ENCODE results near the gene ETFDH. TPM values are rescaled to one million over a fixed set of nuclear protein-coding genes. Genes with fewer than 3 reads are reported as not detected.

The ETFDH gene
- total and polyA plus RNA-seq, 9 donors, result 13.6 to 35.9 (median 19.5) TPM

DNA sequence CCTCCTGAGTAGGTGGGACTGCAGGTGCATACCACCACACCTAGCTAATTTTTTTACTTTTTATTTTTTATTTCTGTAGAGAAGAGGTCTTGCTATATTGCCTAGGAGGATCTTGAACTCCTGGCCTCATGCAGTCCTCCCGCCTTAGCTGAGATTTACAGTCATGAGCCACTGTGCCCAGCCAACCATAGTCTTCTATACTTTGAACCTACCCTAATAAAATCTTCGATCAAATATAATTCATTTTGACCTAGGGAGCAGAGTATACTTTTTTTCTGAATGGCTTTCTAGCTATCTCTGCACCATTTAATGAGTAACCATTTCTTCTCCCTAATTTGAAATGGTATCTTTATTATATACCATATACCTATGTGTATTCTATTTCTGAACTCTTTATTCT, 6.7 kb downstream of the ETFDH start:
- DNase-seq, result no peak
- Histone ChIP-seq H3K36me3 (no peaks in the 10 kb centered on the region), H3K4me3 (no peak overlapping the region), H3K4me1 (ENCODE audit: insufficient read depth) (peaks cover 1% of the 10 kb centered on the region), H3K9me3 (no peaks in the 10 kb centered on the region), H3K27ac (no peak overlapping the region), H3K27me3 (no peaks in the 10 kb centered on the region)
- TF ChIP-seq POLR2A (IDR thresholded peaks at IDR 0.05), result no peak
- intact Hi-C loops (cut with DNase I), result no loop called here
- 95 to 99% (median 97%) methylated on average over 2 of the region's 2 CpGs for WGBS, 3 donors

DNA sequence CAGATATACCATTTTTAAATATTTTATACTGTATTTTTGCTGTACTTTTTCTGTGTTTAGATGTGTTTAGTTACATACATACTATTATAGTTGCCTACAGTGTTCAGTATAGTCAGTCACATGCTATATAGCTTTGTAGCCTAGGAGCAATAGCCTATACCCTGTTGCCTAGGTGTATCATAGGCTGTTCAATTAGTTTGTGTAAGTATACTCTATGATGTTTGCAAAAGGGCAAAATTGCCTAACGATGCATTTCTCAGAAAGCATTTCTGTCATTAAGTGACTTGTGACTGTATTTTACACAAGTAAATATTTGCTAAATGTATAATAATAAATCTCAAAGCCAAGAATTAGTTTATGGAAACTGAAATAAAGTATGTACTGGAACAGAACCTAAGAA, 9.5 kb downstream of the ETFDH start:
- no peaks in the 10 kb centered on the region for H3K36me3 ChIP-seq
- H3K27me3 ChIP-seq, result no peaks in the 10 kb centered on the region
- no peaks in the 10 kb centered on the region for H3K4me1 ChIP-seq (ENCODE audit: insufficient read depth)
- no peaks in the 10 kb centered on the region for H3K9me3 ChIP-seq
- H3K27ac ChIP-seq, result no peak overlapping the region
- WGBS, 3 donors, result 81 to 92% (median 89%) methylated on average over 1 of the region's 1 CpG
- TF ChIP-seq, protein P1, sequence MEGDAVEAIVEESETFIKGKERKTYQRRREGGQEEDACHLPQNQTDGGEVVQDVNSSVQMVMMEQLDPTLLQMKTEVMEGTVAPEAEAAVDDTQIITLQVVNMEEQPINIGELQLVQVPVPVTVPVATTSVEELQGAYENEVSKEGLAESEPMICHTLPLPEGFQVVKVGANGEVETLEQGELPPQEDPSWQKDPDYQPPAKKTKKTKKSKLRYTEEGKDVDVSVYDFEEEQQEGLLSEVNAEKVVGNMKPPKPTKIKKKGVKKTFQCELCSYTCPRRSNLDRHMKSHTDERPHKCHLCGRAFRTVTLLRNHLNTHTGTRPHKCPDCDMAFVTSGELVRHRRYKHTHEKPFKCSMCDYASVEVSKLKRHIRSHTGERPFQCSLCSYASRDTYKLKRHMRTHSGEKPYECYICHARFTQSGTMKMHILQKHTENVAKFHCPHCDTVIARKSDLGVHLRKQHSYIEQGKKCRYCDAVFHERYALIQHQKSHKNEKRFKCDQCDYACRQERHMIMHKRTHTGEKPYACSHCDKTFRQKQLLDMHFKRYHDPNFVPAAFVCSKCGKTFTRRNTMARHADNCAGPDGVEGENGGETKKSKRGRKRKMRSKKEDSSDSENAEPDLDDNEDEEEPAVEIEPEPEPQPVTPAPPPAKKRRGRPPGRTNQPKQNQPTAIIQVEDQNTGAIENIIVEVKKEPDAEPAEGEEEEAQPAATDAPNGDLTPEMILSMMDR (IDR thresholded peaks at IDR 0.05), result no peak
- no peak for TF ChIP-seq EP300 (IDR thresholded peaks at IDR 0.05)
- no peak for TF ChIP-seq POLR2A (IDR thresholded peaks at IDR 0.05)
- no peak overlapping the region for H3K4me3 ChIP-seq
- intact Hi-C loops (cut with DNase I), result no loop called here
- DNase-seq, result no peak

DNA sequence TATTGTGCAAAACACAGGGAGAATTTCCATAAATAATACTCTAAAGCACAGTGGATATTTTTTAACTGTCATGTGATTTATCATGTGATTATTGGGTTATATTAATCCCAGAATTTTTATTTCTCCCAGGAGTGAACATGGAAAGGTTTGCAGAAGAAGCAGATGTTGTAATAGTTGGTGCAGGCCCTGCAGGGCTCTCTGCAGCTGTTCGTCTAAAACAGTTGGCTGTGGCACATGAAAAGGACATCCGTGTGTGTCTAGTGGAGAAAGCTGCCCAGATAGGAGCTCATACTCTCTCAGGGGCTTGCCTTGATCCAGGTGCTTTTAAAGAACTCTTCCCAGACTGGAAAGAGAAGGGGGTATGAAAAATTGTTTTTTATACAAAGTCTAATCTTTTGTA, 10.0 kb downstream of the ETFDH start:
- intact Hi-C loops (cut with DNase I), result no loop called here
- Histone ChIP-seq H3K4me3 (no peak overlapping the region), H3K27me3 (no peaks in the 10 kb centered on the region), H3K36me3 (no peaks in the 10 kb centered on the region), H3K4me1 (ENCODE audit: insufficient read depth) (no peaks in the 10 kb centered on the region), H3K27ac (no peak overlapping the region), H3K9me3 (no peaks in the 10 kb centered on the region)
- DNase-seq, result no peak
- no peak for TF ChIP-seq POLR2A (IDR thresholded peaks at IDR 0.05)
- TF ChIP-seq EP300 (IDR thresholded peaks at IDR 0.05), result no peak
- TF ChIP-seq, protein P1 (IDR thresholded peaks at IDR 0.05), result no peak
- 59 to 66% (median 61%) methylated on average over 2 of the region's 2 CpGs for WGBS, 3 donors

DNA sequence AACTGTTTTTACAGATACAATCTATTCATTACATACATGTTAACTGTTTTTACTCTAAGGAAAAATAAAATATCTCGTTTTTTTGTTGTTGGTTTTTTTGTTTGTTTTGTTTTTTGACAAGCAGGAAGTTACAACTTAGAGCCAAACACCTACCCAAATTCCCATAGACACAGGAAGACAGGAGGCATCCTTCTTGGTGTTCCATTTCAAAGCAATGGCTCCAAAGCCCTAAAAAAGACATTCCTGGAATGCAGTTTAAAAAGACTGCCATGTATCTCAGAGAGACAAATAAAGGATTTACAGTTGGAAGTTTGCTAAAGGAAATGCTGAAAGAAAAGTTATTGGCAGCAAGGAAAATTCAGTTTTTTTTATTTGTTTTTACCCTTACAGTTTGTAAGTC, 16.7 kb downstream of the ETFDH start:
- Histone ChIP-seq H3K36me3 (no peaks in the 10 kb centered on the region), H3K9me3 (no peaks in the 10 kb centered on the region), H3K4me1 (ENCODE audit: insufficient read depth) (no peaks in the 10 kb centered on the region), H3K27ac (no peak overlapping the region), H3K4me3 (no peak overlapping the region), H3K27me3 (no peaks in the 10 kb centered on the region)
- intact Hi-C loops (cut with DNase I), result no loop called here
- no peak for TF ChIP-seq POLR2A (IDR thresholded peaks at IDR 0.05)
- no peak for TF ChIP-seq EP300 (IDR thresholded peaks at IDR 0.05)
- TF ChIP-seq, protein P1 (IDR thresholded peaks at IDR 0.05), result no peak
- 72 to 90% (median 78%) methylated on average over 1 of the region's 1 CpG for WGBS, 3 donors
- no peak for DNase-seq

DNA sequence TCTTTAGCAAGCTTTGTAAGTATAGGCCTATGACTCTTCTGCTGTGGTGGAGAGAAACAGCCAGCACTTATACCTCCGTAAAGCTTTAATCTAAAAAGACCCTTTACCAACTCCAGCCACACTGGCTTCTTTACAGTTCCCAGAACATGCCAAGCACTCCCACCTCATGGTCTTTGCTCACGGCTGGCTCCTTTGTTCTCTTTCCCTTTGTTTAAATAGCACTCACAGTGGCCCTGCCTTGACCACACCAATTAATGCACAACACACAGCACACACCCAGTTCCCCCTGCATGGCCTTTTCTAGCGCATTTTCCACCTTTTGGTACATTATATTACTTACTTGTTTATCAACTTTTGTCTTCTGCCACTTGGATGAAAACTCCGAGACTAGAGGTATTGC, 32.2 kb downstream of the ETFDH start:
- no peak overlapping the region for H3K4me3 ChIP-seq
- no peaks in the 10 kb centered on the region for H3K9me3 ChIP-seq
- H3K4me1 ChIP-seq (ENCODE audit: insufficient read depth), result no peaks in the 10 kb centered on the region
- DNase-seq, result no peak
- H3K27me3 ChIP-seq, result no peaks in the 10 kb centered on the region
- intact Hi-C loops (cut with DNase I), result no loop called here
- 92 to 96% (median 93%) methylated on average over 4 of the region's 4 CpGs for WGBS, 3 donors
- no peak overlapping the region for H3K27ac ChIP-seq
- no peaks in the 10 kb centered on the region for H3K36me3 ChIP-seq
- TF ChIP-seq, protein P1 (IDR thresholded peaks at IDR 0.05), result no peak
- TF ChIP-seq POLR2A (IDR thresholded peaks at IDR 0.05), result no peak
- no peak for TF ChIP-seq EP300 (IDR thresholded peaks at IDR 0.05)
